GM19463 (cell line): Measurements from ENCODE around the gene WBP2.
A peak's percentile ranks its signal among the peaks of the same experiment; 100 is the strongest.

Experiments used
- ATAC-seq: cut with Tn5 transposase; IDR thresholded peaks from one replicate; pipeline ENCODE4 v1.9.1; 2021; ENCODE audit warnings: mild to moderate bottlenecking, moderate library complexity; ENCODE audit not compliant: unreplicated experiment

The WBP2 gene

GRCh38 chr17:75846692-75847613 is 8.2 kb downstream of the WBP2 start:
- no peak for ATAC-seq

GRCh38 chr17:75845933-75846691 is 9.0 kb downstream of the WBP2 start:
- no peak for ATAC-seq

GRCh38 chr17:75845058-75845711 is 9.9 kb downstream of the WBP2 start:
- ATAC-seq, result peak; percentile 69

- peak; percentile 6 for ATAC-seq
These were observed 10.5 kb downstream of the WBP2 start for GRCh38 chr17:75844530-75845057.

GRCh38 chr17:75843577-75844529 is 11.3 kb downstream of the WBP2 start, which contains the start of gene UNC13D:
Gene UNC13D, minus strand, starts transcription at chr17:75844404. Its CDS starts 67 bp downstream, at chr17:75844337.
- no peak for ATAC-seq

- ATAC-seq, result no peak
These were observed 12.1 kb downstream of the WBP2 start for GRCh38 chr17:75842963-75843576.

GRCh38 chr17:75842411-75842810 is 12.7 kb downstream of the WBP2 start:
- ATAC-seq, result no peak

GRCh38 chr17:75840799-75841164 is 14.4 kb downstream of the WBP2 start:
- no peak for ATAC-seq

- ATAC-seq, result no peak
These were observed 15.0 kb downstream of the WBP2 start for GRCh38 chr17:75839942-75840798.

GRCh38 chr17:75838410-75838809 is 16.7 kb downstream of the WBP2 start:
- ATAC-seq, result no peak

GRCh38 chr17:75837899-75838298 is 17.2 kb downstream of the WBP2 start:
- ATAC-seq, result no peak

- ATAC-seq, result no peak
These were observed 18.5 kb downstream of the WBP2 start for GRCh38 chr17:75836605-75837004.

- ATAC-seq, result no peak
These were observed 19.5 kb downstream of the WBP2 start for GRCh38 chr17:75835654-75835987.

- no peak for ATAC-seq
These were observed 20.0 kb downstream of the WBP2 start for GRCh38 chr17:75834928-75835653.

- ATAC-seq, result no peak
These were observed 20.7 kb downstream of the WBP2 start for GRCh38 chr17:75834279-75834920.

GRCh38 chr17:75832652-75833400 is 22.3 kb downstream of the WBP2 start:
- no peak for ATAC-seq

- no peak for ATAC-seq
These were observed 22.9 kb downstream of the WBP2 start for GRCh38 chr17:75832164-75832651.
